Fibroblast of skin of abdomen (primary cell): Measurements from ENCODE around the gene SNN.

Experiments used
- DNase-seq: peaks from one replicate; pipeline ENCODE4 v3.0.0-alpha.2; 2013

The SNN gene

DNA sequence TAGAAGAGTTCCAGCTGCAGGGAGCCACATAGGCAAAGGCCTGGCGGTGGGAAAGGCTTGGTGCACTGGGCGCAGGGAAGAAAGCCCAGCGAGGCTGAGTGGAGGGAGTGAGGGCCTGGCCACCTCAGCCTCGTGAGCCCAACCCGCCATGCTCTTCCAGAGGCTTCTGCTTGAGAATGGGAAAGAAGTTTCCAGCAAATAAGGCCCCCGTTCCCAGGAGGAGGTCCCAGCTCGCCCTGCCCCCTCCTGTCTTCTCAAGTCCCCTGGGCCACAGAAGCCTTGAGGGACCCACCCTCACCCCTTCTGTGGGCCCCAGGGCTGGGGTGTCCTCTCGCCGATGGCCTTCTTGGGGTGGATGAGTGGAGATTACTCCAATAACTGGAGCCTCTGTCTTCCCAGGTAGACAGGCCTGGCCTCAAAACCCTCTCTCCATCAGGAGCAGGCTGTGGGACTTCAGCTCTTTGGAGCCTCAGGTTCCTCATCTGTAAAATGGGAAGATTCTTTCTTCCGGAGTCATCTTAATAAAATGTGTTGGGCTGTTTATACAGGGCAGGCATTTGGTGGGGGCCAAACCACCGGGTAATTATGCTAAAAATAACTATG lies 933 bp upstream of the SNN start:
- no peak for DNase-seq

GRCh38 chr16:11668623-11669379 lies 546 bp downstream of the SNN start:
- DNase-seq, result no peak

DNA sequence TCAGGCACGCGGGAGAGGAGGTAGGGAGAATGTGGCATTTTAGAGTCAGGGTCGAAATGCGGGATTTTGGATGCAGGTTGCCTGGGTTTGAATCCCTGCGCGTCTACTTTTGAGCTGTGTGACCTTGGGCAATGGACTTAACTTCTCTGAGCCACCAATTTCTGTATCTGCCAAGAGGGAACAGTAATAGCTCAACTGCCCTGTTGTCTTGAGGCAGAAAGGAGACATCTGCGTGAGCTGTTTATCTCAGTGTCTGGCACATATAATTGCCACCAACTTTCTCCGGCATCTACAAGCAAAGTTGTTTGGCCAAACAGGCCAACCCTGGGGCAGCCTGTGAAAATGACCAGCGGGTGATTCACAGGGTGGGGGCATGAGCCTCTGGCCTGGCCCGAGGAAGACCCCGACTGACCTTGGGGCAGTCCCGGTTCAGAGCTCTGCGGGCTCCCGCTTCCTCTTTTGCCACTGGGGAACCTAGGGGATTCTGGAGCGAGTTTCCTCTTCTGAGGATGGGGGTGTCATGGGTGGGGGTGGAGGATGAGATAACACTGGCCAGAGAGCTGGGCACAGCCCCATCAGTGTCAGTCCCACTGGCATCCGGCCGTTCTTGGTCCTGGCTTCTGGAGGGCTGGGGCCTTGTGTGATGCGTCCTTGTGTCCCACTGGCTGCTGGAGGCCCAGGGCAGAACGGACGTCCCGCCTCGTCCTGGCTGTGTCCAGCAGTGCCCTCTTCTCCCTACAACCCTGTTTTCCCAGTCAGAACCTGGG lies 1.3 kb downstream of the SNN start:
- DNase-seq, result no peak

- DNase-seq, result no peak
Observed at GRCh38 chr16:11670171-11671131, 2.2 kb downstream of the SNN start.

GRCh38 chr16:11671271-11671670 lies 3.0 kb downstream of the SNN start:
- DNase-seq, result no peak

DNA sequence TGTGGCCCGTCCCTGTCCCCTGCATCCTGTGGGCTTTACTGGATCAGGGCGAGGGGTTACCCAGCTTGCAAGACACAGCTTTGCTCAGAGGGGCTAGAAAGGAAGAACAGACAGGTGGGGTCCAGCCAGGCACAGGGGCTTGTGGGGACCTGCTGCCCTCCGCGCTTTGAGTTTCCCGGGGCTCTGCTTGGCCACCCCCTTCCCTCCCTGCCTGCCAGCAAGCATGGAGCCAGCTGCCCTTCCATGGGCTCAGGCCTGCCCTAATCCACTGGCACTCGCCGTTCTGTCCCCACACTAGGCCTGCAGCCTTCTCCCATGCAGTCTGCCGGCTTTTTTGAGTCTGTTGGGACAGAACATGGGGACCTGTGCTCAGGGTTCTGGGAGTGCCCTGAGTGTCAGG lies 3.4 kb downstream of the SNN start:
- no peak for DNase-seq

DNA sequence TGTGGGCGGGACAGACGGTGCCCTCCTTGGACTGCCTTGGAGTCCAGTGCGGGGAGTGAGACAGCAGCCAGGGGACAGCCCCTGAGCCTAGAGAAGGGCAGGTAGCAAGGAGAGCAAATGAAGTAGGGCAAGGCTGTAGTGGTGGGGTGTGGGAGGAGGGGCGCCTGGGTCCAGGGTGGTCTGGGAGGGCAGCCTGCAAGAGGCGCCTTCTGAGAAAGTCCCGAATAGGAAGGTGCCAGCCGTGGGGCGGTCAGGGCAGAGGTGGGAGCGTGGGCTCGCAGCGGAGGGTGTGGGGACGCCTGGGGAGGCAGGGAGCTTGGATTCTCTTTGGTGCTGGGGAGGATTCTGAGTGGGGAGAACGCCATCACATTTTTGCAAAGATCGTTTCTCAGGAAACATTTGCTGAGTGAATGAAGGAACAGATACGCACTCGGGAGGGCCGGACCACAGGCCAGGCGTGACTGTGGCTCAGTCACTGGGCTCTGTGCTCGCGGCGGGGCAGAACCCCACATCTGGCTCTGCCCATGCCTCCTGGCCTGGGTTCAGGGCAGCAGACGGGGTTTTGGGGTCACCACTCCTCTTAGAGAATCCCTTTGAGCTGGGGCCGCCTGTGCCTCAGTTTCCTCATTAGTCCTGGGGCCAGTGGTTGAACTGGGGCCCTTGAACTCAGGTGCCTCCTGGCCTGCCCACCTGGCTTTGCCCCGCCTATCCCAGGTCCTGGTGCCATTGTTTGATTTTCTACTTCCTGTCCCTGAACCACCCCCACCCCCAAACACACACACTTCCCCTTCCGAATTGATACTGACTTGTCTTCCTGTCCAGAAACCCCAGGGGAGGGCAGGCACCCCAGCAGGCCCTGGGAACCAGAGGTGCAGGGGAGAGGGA lies 4.2 kb downstream of the SNN start:
- no peak for DNase-seq

- no peak for DNase-seq
Observed at GRCh38 chr16:11673091-11674000, 5.1 kb downstream of the SNN start.

DNA sequence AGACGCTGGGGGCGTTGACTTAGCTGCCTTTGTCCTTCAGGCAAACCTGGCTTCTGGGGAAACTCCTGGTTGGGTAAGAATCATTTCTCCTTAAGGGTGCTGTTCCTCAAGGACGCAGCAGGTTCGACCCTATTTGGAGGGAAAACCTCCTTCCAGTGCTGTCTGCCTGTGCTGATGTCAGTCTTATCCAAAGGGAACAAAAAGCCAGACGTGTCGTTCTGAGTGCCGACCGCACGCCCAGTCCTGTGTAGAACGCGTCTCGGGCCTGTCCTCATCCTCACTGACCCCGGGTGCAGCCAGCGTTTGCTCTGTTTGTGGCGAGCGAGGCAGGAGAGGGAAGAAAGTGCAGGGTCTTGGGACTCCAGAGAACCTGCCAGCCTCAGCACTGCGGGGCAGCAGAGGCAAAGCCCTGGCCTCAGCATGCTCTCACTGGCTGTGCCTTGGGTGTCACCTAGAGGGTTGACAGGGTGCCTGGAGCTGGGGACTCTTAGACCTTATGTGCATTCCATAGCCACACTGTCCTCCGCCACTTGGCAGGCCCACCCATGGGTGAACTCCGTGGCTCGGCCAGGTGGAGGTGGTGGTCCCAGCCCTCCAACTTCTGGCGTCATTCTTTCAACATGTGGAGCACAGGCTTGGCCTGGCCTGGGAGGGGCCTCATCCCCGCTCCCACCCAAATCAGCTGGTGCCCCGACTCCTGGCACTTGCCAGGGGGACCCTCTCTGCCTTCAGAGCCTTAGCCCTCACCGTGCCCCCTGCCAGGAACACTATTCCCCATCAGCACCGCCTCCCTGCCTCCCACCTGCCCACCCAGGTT lies 6.0 kb downstream of the SNN start:
- DNase-seq, result no peak

- peak; percentile 44 for DNase-seq
Observed at GRCh38 chr16:11674818-11675560, 6.7 kb downstream of the SNN start.

- no peak for DNase-seq
Observed at GRCh38 chr16:11675561-11676511, 7.6 kb downstream of the SNN start.

- DNase-seq, result no peak
Observed at GRCh38 chr16:11676799-11677198, 8.5 kb downstream of the SNN start.

DNA sequence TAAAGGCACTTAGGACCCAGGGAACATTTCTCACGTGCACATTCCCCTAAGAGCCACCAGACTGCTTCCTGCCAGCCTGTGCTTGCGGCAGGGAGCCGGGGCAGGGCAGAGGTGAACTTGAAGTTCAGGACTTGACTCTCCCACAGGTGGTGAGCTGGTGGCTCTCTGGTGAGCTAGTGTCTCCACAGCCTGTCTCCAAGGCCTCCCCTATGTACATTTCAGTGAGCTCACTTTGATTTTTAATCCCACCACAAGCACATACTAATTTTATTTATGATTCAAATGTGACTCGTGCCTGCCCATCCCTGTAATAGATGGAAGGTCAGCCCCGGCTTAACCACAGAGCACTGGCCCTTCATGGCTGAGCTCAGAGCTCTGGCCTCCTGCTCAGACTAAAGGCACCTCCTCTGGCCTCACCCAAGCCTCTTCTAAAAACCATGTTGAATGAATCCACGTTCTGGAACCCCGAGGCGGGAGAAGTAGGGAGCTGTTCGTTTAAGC lies 9.2 kb downstream of the SNN start:
- DNase-seq, result no peak

- DNase-seq, result no peak
Observed at GRCh38 chr16:11677959-11678881, 10.0 kb downstream of the SNN start.

DNA sequence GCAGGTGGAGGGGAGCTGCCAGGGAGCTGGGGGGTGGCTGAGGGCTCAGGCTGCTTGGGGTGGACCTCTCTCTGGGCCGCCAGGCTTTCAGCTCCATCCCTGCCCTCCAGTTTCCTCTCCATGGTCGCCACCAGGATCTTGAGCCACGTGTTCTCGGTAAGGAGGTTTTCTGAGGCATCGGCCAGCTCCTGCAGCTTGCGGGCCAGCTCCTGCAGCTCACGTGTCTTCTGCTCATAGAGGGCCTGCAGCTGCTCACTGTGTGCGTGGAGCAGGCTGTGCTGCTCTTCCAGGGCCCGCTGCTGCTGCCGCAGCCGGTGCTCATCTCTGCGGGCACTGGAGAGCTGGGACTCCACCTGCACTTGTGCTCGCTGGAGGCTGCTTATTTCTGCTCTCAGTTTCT lies 11.0 kb downstream of the SNN start:
- no peak for DNase-seq
